IMR-90 (cell line): ENCODE measurements around the gene PTPRN2. TPM values are rescaled to one million over a fixed set of nuclear protein-coding genes. Genes with fewer than 3 reads are reported as not detected.

Experiments used
- ATAC-seq: fragments of 200-7000 bp; cut with Tn5 transposase; 2 replicates; pipeline ENCODE4 v1.9.1; 2020; ENCODE audit warnings: low read depth, mild to moderate bottlenecking, moderate library complexity
- BruUV-seq: library from RNA; stranded (reverse); fragments of 400-500 nt; replicated peaks from 2 replicates; lab custom pipeline; 2021; lab: Mats Ljungman, UMichigan
- CTCF ChIA-PET: fragments of 300-600 bp; formaldehyde crosslinking; extraction: SDS; loops from one replicate; lab custom pipeline; 2021; ENCODE audit warnings: antibody characterized with exemption; lab: Yijun Ruan, JAX
- POLR2A ChIA-PET: fragments of 300-600 bp; sonication (Branson Sonifier 250); formaldehyde crosslinking; loops from one replicate; lab custom pipeline; 2022; ENCODE audit warnings: antibody characterized with exemption; ENCODE audit not compliant: unreplicated experiment; lab: Charles Lee
- DNase-seq: peaks from one replicate; pipeline ENCODE4 v3.0.0; 2013
- H2AFZ ChIP-seq: replicated peaks from 2 replicates; pipeline ENCODE3; 2013; ENCODE audit warnings: low read length, mild to moderate bottlenecking; ENCODE audit not compliant: poor library complexity
- H2AK5ac ChIP-seq: 2 replicates; pipeline ENCODE4 v1.6.1; 2013; ENCODE audit warnings: low read depth, low read length, inconsistent platforms
- H2AK9ac ChIP-seq: replicated peaks from 2 replicates; pipeline ENCODE3; 2013; ENCODE audit warnings: mild to moderate bottlenecking, low read depth, low read length, moderate library complexity; ENCODE audit not compliant: poor library complexity
- H2BK120ac ChIP-seq: 2 replicates; pipeline ENCODE4 v1.6.1; 2013; ENCODE audit warnings: low read depth, low read length, inconsistent platforms
- H2BK15ac ChIP-seq: 3 replicates; pipeline ENCODE4 v1.6.1; 2013; ENCODE audit warnings: low read depth, low read length, inconsistent platforms
- H2BK20ac ChIP-seq: 2 replicates; pipeline ENCODE4 v1.6.1; 2013; ENCODE audit warnings: low read depth, mild to moderate bottlenecking, inconsistent platforms, low read length, moderate library complexity
- H2BK5ac ChIP-seq: 2 replicates; pipeline ENCODE4 v1.6.1; 2013; ENCODE audit warnings: mild to moderate bottlenecking, low read depth, low read length, inconsistent platforms; ENCODE audit not compliant: poor library complexity, severe bottlenecking
- H3K14ac ChIP-seq: replicated peaks from 2 replicates; pipeline ENCODE4 v1.6.1; 2013; ENCODE audit warnings: low read depth, low read length, inconsistent platforms
- H3K18ac ChIP-seq: 2 replicates; pipeline ENCODE4 v1.6.1; 2013; ENCODE audit warnings: low read depth, low read length, control low read depth
- H3K23ac ChIP-seq: 2 replicates; pipeline ENCODE4 v1.6.1; 2013; ENCODE audit warnings: low read depth, low read length, inconsistent platforms
- H3K27ac ChIP-seq: 2 replicates; pipeline ENCODE4 v1.5.1; 2013; ENCODE audit warnings: mild to moderate bottlenecking, control low read depth, low read length; ENCODE audit not compliant: insufficient read depth
- H3K27me3 ChIP-seq: 2 replicates; pipeline ENCODE4 v1.6.1; 2013; ENCODE audit warnings: low read length; ENCODE audit not compliant: control insufficient read depth, insufficient read depth
- H3K36me3 ChIP-seq: 2 replicates; pipeline ENCODE4 v1.6.1; 2013; ENCODE audit warnings: low read length, mixed read lengths; ENCODE audit not compliant: control insufficient read depth, insufficient read depth
- H3K4ac ChIP-seq: 2 replicates; pipeline ENCODE4 v1.6.1; 2013; ENCODE audit warnings: low read depth, low read length, inconsistent platforms
- H3K4me1 ChIP-seq: 2 replicates; pipeline ENCODE4 v1.6.1; 2013; ENCODE audit warnings: low read length, mixed read lengths; ENCODE audit not compliant: control insufficient read depth, insufficient read depth
- H3K4me2 ChIP-seq: 2 replicates; pipeline ENCODE4 v1.6.1; 2013; ENCODE audit warnings: low read depth, mild to moderate bottlenecking, control low read depth, low read length, moderate library complexity
- H3K4me3 ChIP-seq: 2 replicates; pipeline ENCODE4 v1.5.1; 2013; ENCODE audit warnings: low read depth, mild to moderate bottlenecking, control low read depth, low read length, moderate library complexity; ENCODE audit not compliant: insufficient read depth
- H3K56ac ChIP-seq: 2 replicates; pipeline ENCODE4 v1.6.1; 2013; ENCODE audit warnings: low read length, inconsistent platforms; ENCODE audit not compliant: insufficient read depth; ENCODE audit errors: extremely low read depth
- H3K79me1 ChIP-seq, 2 experiments: 2 replicates each; pipeline ENCODE4 v1.6.1; 2013; ENCODE audit warnings: low read length in 2 of 2, inconsistent platforms in 1 of 2, low read depth in 1 of 2
- H3K9ac ChIP-seq: 2 replicates; pipeline ENCODE4 v1.6.1; 2013; ENCODE audit warnings: low read depth, low read length, control low read depth
- H3K9me1 ChIP-seq: 2 replicates; pipeline ENCODE4 v1.6.1; 2013; ENCODE audit warnings: low read length, inconsistent platforms; ENCODE audit not compliant: insufficient read depth
- H3K9me3 ChIP-seq: 2 replicates; pipeline ENCODE4 v1.6.1; 2013; ENCODE audit warnings: low read length; ENCODE audit not compliant: control insufficient read depth, insufficient read depth
- H4K20me1 ChIP-seq: 2 replicates; pipeline ENCODE4 v1.6.1; 2013; ENCODE audit warnings: low read length, inconsistent platforms; ENCODE audit not compliant: insufficient read depth
- H4K5ac ChIP-seq: 2 replicates; pipeline ENCODE4 v1.6.1; 2013; ENCODE audit warnings: mild to moderate bottlenecking, low read depth, low read length, control low read depth
- H4K8ac ChIP-seq, 2 experiments: 2 replicates each; pipeline ENCODE4 v1.6.1; 2013; ENCODE audit warnings: low read depth in 2 of 2, low read length in 2 of 2, control low read depth in 1 of 2, inconsistent platforms in 1 of 2
- H4K91ac ChIP-seq: 2 replicates; pipeline ENCODE4 v1.6.1; 2013; ENCODE audit warnings: low read depth, low read length, inconsistent platforms; ENCODE audit not compliant: insufficient read depth
- BHLHE40 ChIP-seq: fragments of 150-350 bp; IDR thresholded peaks from 2 replicates; pipeline ENCODE4 v1.6.1; 2016; ENCODE audit warnings: mild to moderate bottlenecking, low read depth, low read length
- CEBPB ChIP-seq: IDR thresholded peaks from 2 replicates; pipeline ENCODE4 v1.6.1; 2012; ENCODE audit warnings: low read depth, low read length, improper control_type of control experiment
- CHD1 ChIP-seq: IDR thresholded peaks from 2 replicates; pipeline ENCODE4 v1.6.1; 2012; ENCODE audit warnings: low read depth, low read length, improper control_type of control experiment
- ELK1 ChIP-seq: fragments of 150-350 bp; IDR thresholded peaks from 2 replicates; pipeline ENCODE4 v1.6.1; 2016; ENCODE audit warnings: low read depth, mild to moderate bottlenecking, low read length, moderate library complexity, borderline replicate concordance
- FOS ChIP-seq: fragments of 150-350 bp; IDR thresholded peaks from 2 replicates; pipeline ENCODE4 v1.6.1; 2016; ENCODE audit warnings: low read depth, low read length
- MAFK ChIP-seq: IDR thresholded peaks from 2 replicates; pipeline ENCODE4 v1.6.1; 2012; ENCODE audit warnings: low read depth, low read length, improper control_type of control experiment
- MAZ ChIP-seq: IDR thresholded peaks from 2 replicates; pipeline ENCODE4 v1.6.1; 2012; ENCODE audit warnings: low read depth, mild to moderate bottlenecking, low read length, improper control_type of control experiment, moderate library complexity, borderline replicate concordance
- MXI1 ChIP-seq: IDR thresholded peaks from 2 replicates; pipeline ENCODE4 v1.6.1; 2012; ENCODE audit warnings: low read depth, mild to moderate bottlenecking, low read length, moderate library complexity, borderline replicate concordance
- RAD21 ChIP-seq: IDR thresholded peaks from 2 replicates; pipeline ENCODE4 v1.6.1; 2012; ENCODE audit warnings: low read length, improper control_type of control experiment
- RCOR1 ChIP-seq: IDR thresholded peaks from 2 replicates; pipeline ENCODE4 v1.6.1; 2012; ENCODE audit warnings: mild to moderate bottlenecking, low read length, improper control_type of control experiment; ENCODE audit not compliant: insufficient replicate concordance
- RFX5 ChIP-seq: IDR thresholded peaks from 2 replicates; pipeline ENCODE4 v1.8.0; 2012; ENCODE audit warnings: low read depth, mild to moderate bottlenecking, low read length, moderate library complexity
- SMC3 ChIP-seq: fragments of 150-350 bp; IDR thresholded peaks from 2 replicates; pipeline ENCODE4 v1.6.1; 2016; ENCODE audit warnings: low read depth, mild to moderate bottlenecking, antibody characterized with exemption, low read length, moderate library complexity
- USF2 ChIP-seq: fragments of 150-350 bp; IDR thresholded peaks from 2 replicates; pipeline ENCODE4 v1.6.1; 2017; ENCODE audit warnings: mild to moderate bottlenecking, antibody characterized with exemption, low read length, low read depth
- WGBS, 2 experiments: methylation state at CpG; one replicate each; pipeline versions ENCODE4 v1.1.5 to v1.1.7; 2013; ENCODE audit warnings: missing lambda C conversion rate in 2 of 2; ENCODE audit not compliant: insufficient read length in 1 of 2; ENCODE audit errors: extremely low coverage in 2 of 2; 5-methylcytosine and 5-hydroxymethylcytosine counted together
- dilution Hi-C: fragments of 300-500 bp; cut with HindIII; formaldehyde crosslinking; loops from one replicate; pipeline ENCODE4 v1.14.3; 2018; ENCODE audit warnings: low sequenced_read_pairs; ENCODE audit not compliant: unreplicated experiment
- in situ Hi-C: fragments of 300-500 bp; cut with MboI; formaldehyde crosslinking; loops from 3 replicates; pipeline ENCODE4 v1.14.3; 2019; ENCODE audit warnings: low sequenced_read_pairs, inconsistent platforms, mixed read lengths
- intact Hi-C: fragments of 100-400 bp; cut with micrococcal nuclease; formaldehyde crosslinking; loops from 2 replicates; pipeline ENCODE4 v1.10.0; 2022
- polyA plus RNA-seq, 3 experiments: library from polyadenylated mRNA; depleted of rRNA; stranded (reverse); fragments of >200 nt; gene quantifications; 2 replicates each; pipeline ENCODE4 v1.2.3, GENCODE V29; 2012; ENCODE audit warnings: low replicate concordance in 1 of 3
- total RNA-seq: library from RNA; depleted of rRNA; stranded (reverse); fragments of >200 nt; gene quantifications from 2 replicates; pipeline ENCODE4 v1.2.3, GENCODE V29; 2012
- TF ChIP-seq, protein P1 (sequence below): conservative IDR thresholded peaks from 2 replicates; pipeline ENCODE4 v1.5.1; 2012; ENCODE audit warnings: mild to moderate bottlenecking, low read depth, low read length, improper control_type of control experiment

The PTPRN2 gene
- total and polyA plus RNA-seq, 2 of the 4 experiments (the other 2 are of a cell fraction): 0.03 TPM; not detected in 1

GRCh38 chr7:157926521-157927150 lies 661.0 kb downstream of the PTPRN2 start:
- no peak overlapping the region for H3K23ac ChIP-seq
- no peak overlapping the region for H3K56ac ChIP-seq
- no peak overlapping the region for H3K18ac ChIP-seq
- ATAC-seq: no peak
- no peaks in the 10 kb centered on the region for H3K79me1 ChIP-seq
- H3K4me1 ChIP-seq: no peaks in the 10 kb centered on the region
- no peak overlapping the region for H3K4me3 ChIP-seq
- H3K14ac ChIP-seq: no peak overlapping the region
- no peak overlapping the region for H3K4ac ChIP-seq
- no peak overlapping the region for H3K9ac ChIP-seq
- H2AFZ ChIP-seq: no peak overlapping the region
- no peaks in the 10 kb centered on the region for H3K36me3 ChIP-seq
- no peak overlapping the region for H2AK9ac ChIP-seq
- no peak overlapping the region for H2BK15ac ChIP-seq
- in situ Hi-C loops (no loop called here), intact Hi-C loops (no loop called here), dilution Hi-C loops (no loop called here)
- TF ChIP-seq RAD21: no peak
- TF ChIP-seq MAZ: no peak
- no peak for TF ChIP-seq RFX5
- no peak for TF ChIP-seq MAFK
- TF ChIP-seq SMC3: no peak
- TF ChIP-seq CEBPB: no peak
- TF ChIP-seq CHD1: no peak
- no peak for TF ChIP-seq FOS
- no peak for TF ChIP-seq MXI1
- no peak for TF ChIP-seq RCOR1
- TF ChIP-seq USF2: no peak
- TF ChIP-seq ELK1: no peak
- TF ChIP-seq, protein P1, sequence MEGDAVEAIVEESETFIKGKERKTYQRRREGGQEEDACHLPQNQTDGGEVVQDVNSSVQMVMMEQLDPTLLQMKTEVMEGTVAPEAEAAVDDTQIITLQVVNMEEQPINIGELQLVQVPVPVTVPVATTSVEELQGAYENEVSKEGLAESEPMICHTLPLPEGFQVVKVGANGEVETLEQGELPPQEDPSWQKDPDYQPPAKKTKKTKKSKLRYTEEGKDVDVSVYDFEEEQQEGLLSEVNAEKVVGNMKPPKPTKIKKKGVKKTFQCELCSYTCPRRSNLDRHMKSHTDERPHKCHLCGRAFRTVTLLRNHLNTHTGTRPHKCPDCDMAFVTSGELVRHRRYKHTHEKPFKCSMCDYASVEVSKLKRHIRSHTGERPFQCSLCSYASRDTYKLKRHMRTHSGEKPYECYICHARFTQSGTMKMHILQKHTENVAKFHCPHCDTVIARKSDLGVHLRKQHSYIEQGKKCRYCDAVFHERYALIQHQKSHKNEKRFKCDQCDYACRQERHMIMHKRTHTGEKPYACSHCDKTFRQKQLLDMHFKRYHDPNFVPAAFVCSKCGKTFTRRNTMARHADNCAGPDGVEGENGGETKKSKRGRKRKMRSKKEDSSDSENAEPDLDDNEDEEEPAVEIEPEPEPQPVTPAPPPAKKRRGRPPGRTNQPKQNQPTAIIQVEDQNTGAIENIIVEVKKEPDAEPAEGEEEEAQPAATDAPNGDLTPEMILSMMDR: no peak
- TF ChIP-seq BHLHE40: no peak
- H3K27me3 ChIP-seq: no peaks in the 10 kb centered on the region
- no peaks in the 10 kb centered on the region for H3K9me1 ChIP-seq
- no peak overlapping the region for H3K27ac ChIP-seq
- no peak for DNase-seq
- ChIA-PET POLR2A (no interaction called here), CTCF (no interaction called here)
- no peak overlapping the region for H3K4me2 ChIP-seq
- H4K20me1 ChIP-seq: no peaks in the 10 kb centered on the region
- H2AK5ac ChIP-seq: no peak overlapping the region
- H3K9me3 ChIP-seq: peaks cover 56% of the 10 kb centered on the region
- H2BK120ac ChIP-seq: no peak overlapping the region
- no TSS peak for BruUV-seq
- no peak overlapping the region for H4K91ac ChIP-seq
- no peak overlapping the region for H2BK5ac ChIP-seq
- no peak overlapping the region for H4K8ac ChIP-seq
- no peak overlapping the region for H4K5ac ChIP-seq
- no peak overlapping the region for H2BK20ac ChIP-seq
- WGBS, 2 experiments: 0% methylated on average over 1 of the region's 16 CpGs; no CpG with 5 or more reads in 1 of the 2 experiments
